NOMO-1 treated with dmso at 0.1 percent for 144 hours (cell line): Measurements from ENCODE around the gene FUT7.

Experiments
- DNase-seq: peaks from one replicate; lab custom pipeline; 2025; ENCODE audit not compliant: unreplicated experiment; lab: John Stamatoyannopoulos, UW

FUT7 gene

DNA sequence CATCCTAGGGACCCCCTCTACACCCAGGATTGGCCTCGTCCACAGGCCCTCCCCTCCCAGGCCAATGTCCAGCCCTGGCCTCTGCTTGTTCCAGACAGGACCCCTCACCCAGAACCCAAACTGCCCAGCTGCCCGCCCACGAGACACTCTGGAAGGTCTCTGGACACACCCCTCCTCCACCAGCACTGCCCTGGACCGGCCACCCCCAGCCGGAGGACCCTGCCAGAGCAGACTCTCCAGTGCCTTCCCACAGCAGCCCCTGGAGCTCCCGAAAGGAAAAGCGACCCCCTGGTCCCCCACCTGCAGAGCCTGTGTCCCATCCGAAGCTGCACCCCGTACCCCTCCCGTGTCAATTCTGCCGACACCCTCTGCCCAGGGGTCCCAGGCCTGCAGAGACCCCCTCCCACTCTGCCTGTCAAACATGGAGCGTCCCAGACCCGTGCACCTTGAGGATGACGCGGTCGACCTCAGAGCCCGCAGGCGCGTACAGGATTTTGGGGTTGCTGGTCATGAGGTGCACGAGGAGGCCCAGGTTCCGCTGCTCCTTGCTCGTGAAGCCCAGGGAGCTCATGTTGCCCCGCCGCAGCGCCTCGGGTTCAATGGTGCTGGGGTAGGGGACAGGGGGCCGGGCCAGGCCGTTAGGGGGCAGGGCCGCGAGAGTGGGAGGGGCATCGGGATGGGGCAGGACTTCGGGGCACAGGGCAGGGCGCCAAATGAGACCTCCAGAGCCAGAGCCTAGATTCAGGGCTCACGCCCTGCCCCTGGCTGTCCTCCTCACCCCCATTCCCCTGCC is 11.8 kb downstream of the FUT7 start:
- no peak for DNase-seq

DNA sequence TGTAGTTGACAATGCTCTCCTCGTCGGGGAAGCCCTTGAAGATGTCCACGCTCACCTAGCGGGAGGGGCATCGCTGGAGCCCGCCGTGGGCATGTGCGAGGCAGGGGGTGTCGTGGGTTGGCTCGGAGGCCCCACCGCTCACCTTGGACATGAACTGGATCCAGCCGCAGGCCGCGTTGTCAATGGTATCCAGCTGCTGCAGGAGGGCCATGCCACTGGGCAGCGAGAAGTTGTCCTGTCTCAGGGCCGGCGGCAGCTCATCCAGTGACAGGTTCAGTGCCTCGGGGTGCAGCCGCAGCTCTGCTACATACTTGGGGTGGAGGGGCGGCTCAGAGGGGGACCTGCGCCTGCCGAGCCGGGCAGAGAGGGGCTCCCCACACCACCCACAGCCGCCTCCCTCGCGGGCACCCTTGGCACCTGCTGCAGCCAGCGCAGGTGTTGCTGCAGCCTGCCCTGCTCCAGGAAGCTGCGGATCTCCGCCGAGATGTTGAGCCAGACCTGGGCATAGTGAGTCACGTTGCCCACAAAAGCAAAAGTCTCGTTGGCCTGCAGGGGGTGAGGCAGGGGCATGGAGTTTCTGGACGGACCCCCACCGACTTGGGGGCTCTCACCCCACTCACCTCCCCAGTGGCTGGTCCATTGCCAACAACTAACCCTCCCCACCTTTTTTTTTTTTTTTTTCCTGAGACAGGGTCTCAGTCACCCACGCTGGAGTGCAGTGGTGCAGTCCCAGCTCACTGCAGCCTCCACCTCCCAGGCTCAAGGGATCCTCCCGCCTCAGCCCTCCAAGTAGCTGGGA is 12.9 kb downstream of the FUT7 start:
- no peak for DNase-seq

DNA sequence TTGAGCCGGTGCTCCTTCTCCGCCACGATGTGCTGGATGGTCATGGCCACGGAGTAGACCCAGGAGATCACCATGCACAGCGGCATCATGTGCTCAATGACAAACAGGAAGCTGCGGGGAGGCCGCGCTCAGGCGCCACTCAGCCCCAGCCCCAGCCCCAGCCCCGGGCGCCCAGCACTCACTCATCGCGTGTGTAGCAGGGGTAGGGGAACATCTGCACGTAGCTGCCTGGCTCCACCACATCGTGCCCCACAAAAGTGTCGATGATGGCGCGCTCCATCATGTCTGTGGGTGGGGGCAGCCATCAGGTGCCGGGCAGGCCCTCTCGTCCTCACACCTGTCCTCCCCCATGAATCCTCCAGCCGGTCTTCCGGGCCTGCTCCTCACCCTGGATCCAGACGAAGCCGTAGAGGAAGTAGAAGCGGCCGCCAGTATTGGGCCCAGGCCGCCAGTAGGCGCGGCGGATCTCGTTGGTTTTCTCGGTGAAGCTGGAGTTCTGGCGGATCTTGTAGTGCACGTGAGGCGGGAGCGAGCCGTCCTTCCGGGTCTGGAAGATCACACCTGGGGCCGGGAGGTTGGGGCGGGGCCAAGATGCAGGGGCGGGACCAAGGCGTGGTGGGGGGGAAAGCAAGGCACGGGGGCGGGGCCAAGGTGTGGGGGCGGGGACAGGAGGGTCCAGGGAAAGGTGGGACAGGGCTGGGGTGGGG is 13.9 kb downstream of the FUT7 start:
- DNase-seq = no peak

DNA sequence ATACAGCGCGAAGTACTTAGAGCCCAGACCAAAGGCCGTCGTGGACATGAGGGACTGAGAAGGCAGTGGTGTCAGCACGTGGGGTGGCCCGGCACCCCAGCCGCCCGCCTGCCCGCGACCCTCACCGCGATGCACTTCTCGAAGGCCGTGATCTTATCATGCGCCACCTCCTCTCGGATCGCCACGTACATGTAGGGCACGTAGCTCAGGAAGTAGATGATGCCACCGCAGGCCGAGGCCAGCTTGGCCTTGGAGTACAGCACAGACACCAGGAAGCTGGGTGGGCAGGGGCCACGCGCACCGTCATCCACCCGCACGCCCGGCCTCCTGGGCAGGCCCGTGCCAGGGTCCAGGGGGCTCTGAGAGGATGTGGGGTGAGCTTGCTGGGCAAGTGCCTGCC is 14.8 kb downstream of the FUT7 start:
- no peak for DNase-seq

- no peak for DNase-seq
Observed at GRCh38 chr9:137016436-137016835, 15.5 kb downstream of the FUT7 start.

DNA sequence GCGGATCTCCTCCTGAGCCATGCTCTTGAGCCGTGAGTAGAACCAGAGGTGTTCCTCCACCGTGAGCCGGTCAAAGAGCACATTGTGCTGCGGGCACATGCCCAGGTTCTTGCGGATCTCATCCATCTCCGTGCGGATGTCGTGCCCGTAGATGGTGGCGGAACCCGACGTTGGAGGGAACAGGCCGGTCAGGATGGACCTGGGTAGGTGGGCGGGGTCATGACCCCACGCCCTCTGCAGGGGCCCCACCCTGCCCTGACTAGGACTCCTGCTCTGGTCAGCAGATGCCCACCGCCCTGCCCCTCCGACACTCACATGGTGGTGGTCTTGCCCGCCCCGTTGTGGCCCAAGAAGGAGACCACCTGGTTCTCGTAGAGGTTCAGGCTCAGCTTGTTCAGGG is 15.9 kb downstream of the FUT7 start:
- DNase-seq = no peak

- no peak for DNase-seq
Observed at GRCh38 chr9:137015540-137015930, 16.4 kb downstream of the FUT7 start.

GRCh38 chr9:137014776-137015539 is 16.9 kb downstream of the FUT7 start:
- DNase-seq = no peak

GRCh38 chr9:137014166-137014565 is 17.7 kb downstream of the FUT7 start:
- DNase-seq = no peak

DNA sequence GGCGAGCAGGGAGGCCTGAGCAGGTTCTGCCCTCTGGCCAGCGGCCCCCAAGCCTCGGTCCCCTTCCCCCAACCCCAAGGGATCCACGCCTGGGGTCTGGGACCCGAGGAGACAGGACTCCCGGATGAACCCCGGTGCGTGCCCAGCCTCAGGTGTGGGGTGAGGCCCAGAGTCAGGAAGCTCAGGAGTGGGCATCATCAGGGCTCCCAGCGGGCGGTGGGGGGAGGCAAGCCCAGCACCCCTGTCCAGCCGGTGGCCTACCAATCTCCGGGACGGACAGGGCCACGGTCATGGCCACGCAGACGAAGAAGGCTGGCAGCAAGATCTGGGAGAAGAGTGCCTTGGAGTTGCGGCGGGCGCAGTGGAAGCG is 18.3 kb downstream of the FUT7 start:
- no peak for DNase-seq

DNA sequence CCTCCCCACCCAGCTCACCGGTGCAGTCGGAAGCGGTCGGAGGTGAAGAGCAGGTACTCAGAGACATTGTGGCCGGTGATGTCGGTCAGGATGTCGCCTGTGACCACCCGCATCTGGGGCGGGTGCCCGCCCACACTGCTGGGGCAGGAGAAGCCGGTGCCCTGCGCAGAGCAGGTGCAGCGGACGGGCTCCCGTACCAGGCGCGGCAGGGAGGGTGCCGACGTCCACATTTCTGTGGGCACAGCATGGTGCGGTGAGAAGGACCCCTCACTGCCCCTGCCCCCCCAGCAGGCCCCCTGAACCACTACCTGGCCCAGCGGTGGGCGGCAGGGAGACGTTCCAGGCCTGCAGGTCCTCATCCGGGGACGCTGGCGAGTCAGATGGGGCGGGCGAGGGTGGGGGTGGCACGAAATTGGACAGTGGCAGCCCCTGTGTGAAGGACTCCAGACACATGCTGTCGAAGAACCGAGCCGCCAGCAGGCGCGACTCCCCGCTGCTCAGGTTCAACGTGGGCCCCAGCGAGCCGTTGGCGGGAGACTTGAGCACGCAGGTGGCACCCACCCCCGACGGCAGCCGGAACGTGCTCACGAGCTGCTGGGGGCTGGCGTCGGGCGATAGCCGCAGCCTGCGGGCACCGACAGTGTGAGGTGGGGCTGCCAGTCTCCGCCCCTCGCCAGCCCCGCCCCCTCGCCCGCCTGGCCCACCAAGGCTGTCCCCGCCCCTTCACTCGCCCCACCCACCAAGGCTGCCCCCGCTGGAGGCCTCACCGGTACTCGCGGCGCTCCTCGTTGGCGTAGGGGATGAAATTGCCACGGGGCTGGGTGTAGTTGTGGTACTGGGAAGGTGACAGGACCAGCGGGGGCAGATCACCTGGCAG is 19.0 kb downstream of the FUT7 start:
- DNase-seq = no peak

DNA sequence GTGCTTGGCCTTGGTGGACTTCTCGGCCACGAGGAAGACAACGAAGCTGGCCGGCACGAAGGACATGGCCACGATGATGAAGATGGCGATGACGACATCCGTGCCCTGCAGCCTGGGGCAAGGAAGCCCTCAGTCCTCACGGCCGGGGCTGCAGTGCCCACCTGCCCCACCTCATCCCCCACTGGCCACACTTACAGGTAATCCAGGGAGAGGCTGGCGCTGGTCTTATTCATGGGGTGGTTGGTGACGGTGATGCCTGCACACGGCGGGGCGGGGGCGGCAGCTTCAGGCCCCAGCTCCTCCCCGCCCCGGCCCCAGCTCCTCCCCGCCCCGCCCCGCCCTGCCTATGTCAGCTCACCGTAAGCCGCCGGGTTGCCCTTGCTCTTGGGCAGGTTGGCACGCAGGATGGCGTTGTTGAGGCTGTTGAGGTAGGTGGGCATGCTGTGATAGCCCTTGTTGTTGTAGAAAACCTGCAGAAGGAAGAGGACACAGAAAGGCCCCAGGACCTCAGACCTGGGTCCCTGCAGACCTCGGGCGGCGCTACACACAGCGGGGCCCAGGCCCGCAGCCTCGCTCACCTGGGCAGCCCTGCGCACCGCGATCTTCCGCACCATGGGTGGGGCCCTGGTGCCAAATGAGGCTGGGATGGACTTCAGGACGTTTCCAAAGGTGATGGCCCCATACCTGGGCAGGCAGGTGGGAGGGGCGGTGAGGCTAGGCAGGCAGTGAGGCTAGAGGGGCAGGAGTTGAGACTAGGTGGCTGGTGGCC is 19.8 kb downstream of the FUT7 start:
- no peak for DNase-seq

DNA sequence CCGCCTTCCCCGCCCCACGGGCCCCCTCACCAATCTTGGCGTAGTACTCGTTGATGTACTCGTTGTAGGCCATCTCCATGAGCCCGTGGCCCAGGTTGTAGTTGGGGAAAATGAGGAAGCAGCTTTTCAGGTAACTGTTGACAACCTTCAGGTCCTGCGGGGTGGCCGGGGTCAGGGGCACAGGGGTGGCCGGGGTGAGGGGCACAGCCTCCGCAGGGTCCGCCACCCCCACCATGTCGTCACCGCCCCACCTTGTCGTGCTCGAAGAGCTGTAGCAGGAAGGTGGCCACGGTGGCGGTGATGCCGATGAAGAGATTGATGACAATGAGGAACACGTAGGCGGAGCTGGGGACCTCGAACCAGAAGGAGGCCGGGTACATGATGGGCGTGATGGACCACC is 20.7 kb downstream of the FUT7 start:
- DNase-seq = no peak

GRCh38 chr9:137009938-137010732 is 21.8 kb downstream of the FUT7 start:
- DNase-seq = no peak

DNA sequence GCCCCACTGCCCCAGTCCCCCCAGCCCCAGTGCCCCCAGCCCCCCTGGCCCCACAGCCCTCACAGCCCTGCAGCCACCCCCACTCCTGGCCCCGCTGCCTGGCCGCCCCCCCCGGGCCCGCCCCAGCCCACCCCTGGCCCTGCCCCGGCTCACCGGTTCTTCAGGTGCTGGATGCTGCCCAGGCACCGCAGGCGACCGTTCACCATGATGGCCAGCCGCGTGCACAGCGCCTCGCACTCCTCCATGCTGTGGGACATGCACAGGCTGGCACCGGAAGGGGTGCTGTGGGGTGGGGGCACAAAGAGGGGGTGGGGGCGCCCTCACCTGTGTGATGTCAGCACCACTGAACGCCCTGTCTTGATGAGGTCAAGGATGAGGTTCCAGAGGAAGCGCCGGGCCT is 22.7 kb downstream of the FUT7 start:
- no peak for DNase-seq

DNA sequence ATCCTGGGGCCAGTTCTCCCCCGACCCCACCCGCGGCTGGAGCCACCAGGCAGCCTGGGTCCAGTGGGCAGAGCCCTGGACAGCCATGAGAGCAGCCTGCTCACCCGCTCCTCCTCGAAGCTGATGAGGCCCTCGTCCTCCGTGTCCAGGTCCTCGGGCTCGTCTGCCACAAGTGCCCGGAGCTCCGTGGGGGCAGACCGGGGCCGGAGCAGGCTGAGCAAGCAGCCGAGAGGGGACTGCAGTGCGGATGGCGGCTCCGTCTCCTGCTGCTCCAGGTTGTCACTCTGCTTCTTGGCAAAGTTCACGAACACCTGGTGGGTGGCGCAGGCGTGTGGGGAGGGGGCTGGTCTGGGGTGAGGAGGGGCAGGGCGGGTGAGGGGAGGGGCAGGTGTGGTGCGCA is 23.6 kb downstream of the FUT7 start:
- no peak for DNase-seq

- DNase-seq = no peak
Observed at GRCh38 chr9:137007816-137008270, 24.0 kb downstream of the FUT7 start.

- no peak for DNase-seq
Observed at GRCh38 chr9:137007108-137007815, 24.6 kb downstream of the FUT7 start.
